SK-N-SH treated with all-trans-retinoic acid at 6 μM for 48 hours (cell line): ENCODE data around the gene SNRK.

Experiments
- ATAC-seq: fragments of 200-7000 bp; cut with Tn5 transposase; 3 replicates; pipeline ENCODE4 v1.9.1; 2020; ENCODE audit warnings: mild to moderate bottlenecking, moderate library complexity
- ARNTL ChIP-seq: fragments of 450-650 bp; formaldehyde crosslinking; IDR thresholded peaks from 2 replicates; pipeline ENCODE4 v1.5.0; 2020; ENCODE audit warnings: low read depth, mild to moderate bottlenecking, moderate library complexity, borderline replicate concordance
- BACH2 ChIP-seq: fragments of 250-450 bp; sonication (Bioruptor Pico); IDR thresholded peaks from 2 replicates; pipeline ENCODE4 v1.9.0; 2021; ENCODE audit warnings: mild to moderate bottlenecking, borderline replicate concordance
- CREB5 ChIP-seq: fragments of 250-450 bp; sonication (Bioruptor Pico); IDR thresholded peaks from 2 replicates; pipeline ENCODE4 v1.5.1; 2020; ENCODE audit warnings: low read depth, mild to moderate bottlenecking, moderate library complexity
- CSDC2 ChIP-seq: fragments of 250-450 bp; sonication (Bioruptor Pico); IDR thresholded peaks from 2 replicates; pipeline ENCODE4 v1.5.0; 2020; ENCODE audit warnings: mild to moderate bottlenecking, moderate library complexity
- CSRNP3 ChIP-seq: fragments of 250-450 bp; sonication (Bioruptor Pico); IDR thresholded peaks from 2 replicates; pipeline ENCODE4 v1.5.1; 2021; ENCODE audit warnings: mild to moderate bottlenecking, moderate library complexity
- ESRRG ChIP-seq: fragments of 250-450 bp; sonication (Bioruptor Pico); IDR thresholded peaks from 2 replicates; pipeline ENCODE4 v1.6.1; 2021; ENCODE audit warnings: mild to moderate bottlenecking
- GLIS3 ChIP-seq: fragments of 250-450 bp; sonication (Bioruptor Pico); IDR thresholded peaks from 2 replicates; pipeline ENCODE4 v1.5.0; 2020; ENCODE audit warnings: mild to moderate bottlenecking, moderate library complexity
- ISL1 ChIP-seq: fragments of 250-450 bp; sonication (Bioruptor Pico); IDR thresholded peaks from 2 replicates; pipeline ENCODE4 v2.1.2; 2022; ENCODE audit warnings: mild to moderate bottlenecking, moderate library complexity
- OSR1 ChIP-seq: fragments of 250-450 bp; sonication (Bioruptor Pico); IDR thresholded peaks from 2 replicates; pipeline ENCODE4 v1.8.0; 2022; ENCODE audit warnings: moderate library complexity, mild to moderate bottlenecking, inconsistent platforms
- PATZ1 ChIP-seq: fragments of 250-450 bp; sonication (Bioruptor Pico); IDR thresholded peaks from 2 replicates; pipeline ENCODE4 v1.8.0; 2020; ENCODE audit warnings: mild to moderate bottlenecking, moderate library complexity, borderline replicate concordance
- POU6F1 ChIP-seq: fragments of 250-450 bp; sonication (Bioruptor Pico); IDR thresholded peaks from 2 replicates; pipeline ENCODE4 v1.8.0; 2021; ENCODE audit warnings: low read depth, mild to moderate bottlenecking, moderate library complexity, borderline replicate concordance
- PPARA ChIP-seq: fragments of 250-450 bp; sonication (Bioruptor Pico); IDR thresholded peaks from 2 replicates; pipeline ENCODE4 v1.5.0; 2020; ENCODE audit warnings: mild to moderate bottlenecking, borderline replicate concordance
- RARB ChIP-seq: fragments of 250-450 bp; sonication (Bioruptor Pico); IDR thresholded peaks from 2 replicates; pipeline ENCODE4 v1.8.0; 2021; ENCODE audit warnings: mild to moderate bottlenecking, moderate library complexity
- TOX ChIP-seq: fragments of 250-450 bp; sonication (Bioruptor Pico); IDR thresholded peaks from 2 replicates; pipeline ENCODE4 v1.8.0; 2021; ENCODE audit warnings: mild to moderate bottlenecking, moderate library complexity, borderline replicate concordance
- TSHZ2 ChIP-seq: fragments of 250-450 bp; sonication (Bioruptor Pico); IDR thresholded peaks from 2 replicates; pipeline ENCODE4 v1.5.0; 2020; ENCODE audit warnings: mild to moderate bottlenecking, moderate library complexity
- ZC3H10 ChIP-seq: fragments of 250-450 bp; sonication (Bioruptor Pico); IDR thresholded peaks from 2 replicates; pipeline ENCODE4 v1.5.1; 2021; ENCODE audit warnings: mild to moderate bottlenecking, moderate library complexity
- ZFP3 ChIP-seq: fragments of 250-450 bp; sonication (Bioruptor Pico); IDR thresholded peaks from 2 replicates; pipeline ENCODE4 v1.5.0; 2020; ENCODE audit warnings: mild to moderate bottlenecking, moderate library complexity
- ZNF565 ChIP-seq: fragments of 450-650 bp; formaldehyde crosslinking; conservative IDR thresholded peaks from 2 replicates; pipeline ENCODE4 v1.5.0; 2020; ENCODE audit warnings: low read depth, mild to moderate bottlenecking, moderate library complexity
- ZNF70 ChIP-seq: fragments of 450-650 bp; formaldehyde crosslinking; IDR thresholded peaks from 2 replicates; pipeline ENCODE4 v1.5.0; 2020; ENCODE audit warnings: mild to moderate bottlenecking, moderate library complexity
- ZNF8 ChIP-seq: fragments of 450-650 bp; formaldehyde crosslinking; IDR thresholded peaks from 2 replicates; pipeline ENCODE4 v1.5.0; 2020; ENCODE audit warnings: mild to moderate bottlenecking, moderate library complexity

Gene SNRK

GRCh38 chr3:43399034-43399433 is 112.7 kb downstream of the SNRK start:
- ATAC-seq = no peak

GRCh38 chr3:43400167-43400566 is 113.8 kb downstream of the SNRK start:
- no peak for ATAC-seq
- TF ChIP-seq POU6F1 (CRISPR knock-in tag) = no peak
- no peak for TF ChIP-seq OSR1 (CRISPR knock-in tag)
- no peak for TF ChIP-seq ZC3H10 (CRISPR knock-in tag)
- TF ChIP-seq CSRNP3 = no peak

More at GRCh38 chr3:43399034-43399433, 112.7 kb downstream of the SNRK start:
- TF ChIP-seq TOX (CRISPR knock-in tag) = no peak
- no peak for TF ChIP-seq CSRNP3
- no peak for TF ChIP-seq OSR1 (CRISPR knock-in tag)
- no peak for TF ChIP-seq ESRRG (CRISPR knock-in tag)
- no peak for TF ChIP-seq ZFP3 (CRISPR knock-in tag)
- TF ChIP-seq CREB5 = no peak
- TF ChIP-seq ZNF8 (CRISPR knock-in tag) = no peak
- no peak for TF ChIP-seq ZNF565 (CRISPR knock-in tag)
- no peak for TF ChIP-seq ZC3H10 (CRISPR knock-in tag)
- no peak for TF ChIP-seq CSDC2
- no peak for TF ChIP-seq GLIS3 (CRISPR knock-in tag)
- no peak for TF ChIP-seq PATZ1 (CRISPR knock-in tag)
- TF ChIP-seq ARNTL = no peak
- no peak for TF ChIP-seq BACH2 (CRISPR knock-in tag)
- no peak for TF ChIP-seq TSHZ2
- no peak for TF ChIP-seq PPARA (CRISPR knock-in tag)
- no peak for TF ChIP-seq ISL1 (CRISPR knock-in tag)
- TF ChIP-seq POU6F1 (CRISPR knock-in tag) = no peak
- no peak for TF ChIP-seq ZNF70 (CRISPR knock-in tag)
- no peak for TF ChIP-seq RARB (CRISPR knock-in tag)
